GM19099 (cell line): ENCODE results near the gene GNB3.

ENCODE experiments used
- POLR2A ChIP-seq: IDR thresholded peaks from 3 replicates; pipeline ENCODE4 v1.6.1; 2011; ENCODE audit warnings: low read depth; ENCODE audit not compliant: insufficient read length; ENCODE audit errors: extremely low read depth

Gene GNB3

DNA sequence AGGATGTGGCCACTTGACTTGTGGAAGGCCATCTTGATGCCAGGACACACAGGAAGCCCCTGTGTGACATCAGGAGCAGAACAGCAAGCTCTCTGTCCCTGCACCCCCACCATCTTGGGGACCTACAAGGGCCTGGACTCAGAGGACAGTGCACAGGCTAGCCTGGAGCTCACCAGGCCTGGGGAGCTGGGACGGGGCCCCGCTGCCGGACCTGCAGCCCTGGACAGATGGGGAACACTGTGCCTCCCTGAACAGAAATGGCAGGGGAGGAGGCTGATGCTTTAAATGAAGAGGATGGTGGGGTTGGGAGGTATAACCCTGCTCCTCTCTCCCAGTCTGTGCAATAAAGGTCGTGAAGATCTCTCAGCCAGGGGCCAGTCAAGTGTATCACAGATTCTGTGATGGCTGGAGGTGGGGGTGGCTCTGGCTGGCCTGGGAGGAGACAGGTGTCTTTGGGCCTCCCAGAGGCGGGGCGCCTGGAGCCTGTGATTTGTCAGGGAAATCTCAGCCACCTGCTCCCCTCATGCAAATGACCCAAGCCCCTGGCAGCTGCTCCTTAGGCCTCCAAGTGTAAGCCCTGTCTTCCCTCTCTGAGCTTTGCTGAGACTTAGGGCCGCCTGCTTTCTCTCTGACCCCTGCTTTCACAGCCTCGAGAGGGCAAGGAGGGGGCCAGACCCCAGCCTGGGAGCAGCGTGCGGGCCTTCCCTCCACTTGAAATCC is 1.1 kb upstream of the GNB3 start:
- peak; percentile 62 for TF ChIP-seq POLR2A

DNA sequence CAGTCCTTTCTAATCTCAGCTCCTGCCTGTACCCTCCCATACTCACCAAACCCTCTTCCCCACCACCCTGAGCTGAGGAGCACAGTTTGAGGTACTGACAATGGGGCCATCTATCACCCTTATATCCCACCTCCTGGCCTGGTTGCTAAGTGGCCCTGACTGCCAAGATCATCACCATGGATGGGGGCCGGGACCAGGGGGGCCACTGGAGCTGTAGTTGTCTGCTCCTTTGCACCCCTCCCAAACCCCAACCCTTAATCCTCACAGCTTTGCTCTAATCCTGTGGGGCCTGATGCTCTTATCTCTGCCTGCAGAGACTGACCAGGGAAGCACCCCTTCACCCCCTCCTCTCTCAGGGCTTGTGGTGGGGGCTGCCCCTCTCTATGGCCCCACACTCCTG is 395 bp upstream of the GNB3 start:
- TF ChIP-seq POLR2A: no peak

DNA sequence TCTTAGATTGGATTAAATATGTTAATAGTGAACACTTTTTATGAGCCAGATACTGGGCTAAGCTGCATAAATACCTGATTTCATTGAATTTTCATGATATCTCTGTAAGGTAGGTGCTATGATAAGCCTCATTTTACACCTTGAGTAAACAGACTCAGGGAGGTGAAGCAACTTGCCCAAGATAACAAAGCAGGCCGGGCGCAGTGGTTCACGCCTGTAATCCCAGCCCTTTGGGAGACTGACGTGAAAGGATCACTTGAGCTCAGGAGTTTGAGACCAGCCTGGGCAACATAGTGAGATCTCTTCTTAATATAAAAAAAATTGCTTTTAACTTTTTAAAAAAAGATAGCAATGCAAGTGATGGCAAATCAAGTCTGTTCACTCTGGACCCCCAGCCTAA is 1.4 kb downstream of the GNB3 start:
- no peak for TF ChIP-seq POLR2A

DNA sequence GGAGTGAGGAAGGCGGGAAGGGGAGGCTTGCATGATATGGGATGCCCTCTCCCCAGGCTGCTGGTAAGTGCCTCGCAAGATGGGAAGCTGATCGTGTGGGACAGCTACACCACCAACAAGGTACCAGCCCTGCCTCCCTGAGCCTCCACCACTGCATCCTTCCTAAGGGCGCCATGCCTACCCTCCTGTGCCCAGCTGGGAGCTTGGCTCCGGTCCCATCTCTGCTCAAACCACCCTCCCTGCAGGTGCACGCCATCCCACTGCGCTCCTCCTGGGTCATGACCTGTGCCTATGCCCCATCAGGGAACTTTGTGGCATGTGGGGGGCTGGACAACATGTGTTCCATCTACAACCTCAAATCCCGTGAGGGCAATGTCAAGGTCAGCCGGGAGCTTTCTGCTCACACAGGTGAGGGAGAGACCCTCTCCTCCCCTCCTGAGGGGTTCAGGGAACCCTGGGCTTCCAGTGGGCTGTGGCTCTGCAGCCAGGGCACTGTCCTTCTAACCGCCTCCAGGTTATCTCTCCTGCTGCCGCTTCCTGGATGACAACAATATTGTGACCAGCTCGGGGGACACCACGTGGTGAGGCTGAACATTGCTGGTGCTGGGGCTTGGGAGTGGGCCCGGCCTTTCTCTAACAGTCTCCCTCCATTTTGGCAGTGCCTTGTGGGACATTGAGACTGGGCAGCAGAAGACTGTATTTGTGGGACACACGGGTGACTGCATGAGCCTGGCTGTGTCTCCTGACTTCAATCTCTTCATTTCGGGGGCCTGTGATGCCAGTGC is 2.6 kb downstream of the GNB3 start:
- no peak for TF ChIP-seq POLR2A

DNA sequence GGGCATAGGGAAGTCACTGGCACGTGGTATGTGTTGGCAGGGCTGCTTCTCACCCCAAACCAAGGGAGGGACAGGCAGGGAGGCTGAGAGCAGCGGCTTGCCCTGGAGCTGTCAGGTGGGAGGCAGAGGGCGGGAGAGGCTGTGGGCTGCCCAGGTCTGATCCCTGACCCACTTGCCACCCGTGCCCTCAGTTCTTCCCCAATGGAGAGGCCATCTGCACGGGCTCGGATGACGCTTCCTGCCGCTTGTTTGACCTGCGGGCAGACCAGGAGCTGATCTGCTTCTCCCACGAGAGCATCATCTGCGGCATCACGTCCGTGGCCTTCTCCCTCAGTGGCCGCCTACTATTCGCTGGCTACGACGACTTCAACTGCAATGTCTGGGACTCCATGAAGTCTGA is 4.7 kb downstream of the GNB3 start:
- TF ChIP-seq POLR2A: peak; percentile 19

DNA sequence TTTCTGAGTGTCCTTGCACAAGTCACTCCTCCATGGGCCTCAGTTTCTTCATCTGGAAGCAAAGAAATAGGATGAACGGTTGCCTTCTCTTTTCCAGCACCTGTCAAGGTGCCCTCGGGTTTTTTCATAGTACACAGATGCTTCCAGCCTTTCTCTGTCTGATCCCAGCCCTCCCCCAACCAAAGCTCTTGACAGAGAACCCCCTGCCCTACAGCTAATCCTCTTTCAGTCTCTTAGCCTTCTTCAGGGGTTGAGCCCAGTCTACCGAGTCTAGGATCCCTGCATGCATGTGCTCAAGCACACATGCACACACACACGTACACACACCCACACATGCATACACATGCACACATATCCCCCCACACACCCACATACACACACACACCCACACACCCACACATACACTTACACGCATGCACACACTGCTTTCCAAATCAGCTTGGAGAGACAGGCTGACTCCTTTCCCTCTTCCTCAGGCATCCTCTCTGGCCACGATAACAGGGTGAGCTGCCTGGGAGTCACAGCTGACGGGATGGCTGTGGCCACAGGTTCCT is 5.7 kb downstream of the GNB3 start:
- TF ChIP-seq POLR2A: no peak

DNA sequence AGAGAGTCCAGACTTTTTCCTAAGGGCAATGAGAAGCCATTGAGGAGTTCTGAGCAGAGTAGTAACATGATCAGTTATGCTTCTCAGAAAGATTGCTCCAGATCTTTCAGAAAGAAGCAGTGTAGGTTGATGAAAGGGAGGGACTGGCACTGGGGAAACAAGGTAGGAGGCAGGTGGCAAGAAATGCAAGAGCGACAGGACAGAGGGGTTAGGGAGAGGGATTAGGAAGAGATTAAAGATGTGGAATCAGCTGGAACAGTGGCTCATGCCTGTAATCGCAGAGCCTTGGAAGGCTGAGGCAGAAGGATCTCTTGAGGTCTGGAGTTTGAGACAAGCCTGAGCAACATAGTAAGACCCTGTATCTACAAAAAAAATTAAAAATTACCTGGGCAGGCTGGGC is 7.0 kb downstream of the GNB3 start:
- TF ChIP-seq POLR2A: no peak

DNA sequence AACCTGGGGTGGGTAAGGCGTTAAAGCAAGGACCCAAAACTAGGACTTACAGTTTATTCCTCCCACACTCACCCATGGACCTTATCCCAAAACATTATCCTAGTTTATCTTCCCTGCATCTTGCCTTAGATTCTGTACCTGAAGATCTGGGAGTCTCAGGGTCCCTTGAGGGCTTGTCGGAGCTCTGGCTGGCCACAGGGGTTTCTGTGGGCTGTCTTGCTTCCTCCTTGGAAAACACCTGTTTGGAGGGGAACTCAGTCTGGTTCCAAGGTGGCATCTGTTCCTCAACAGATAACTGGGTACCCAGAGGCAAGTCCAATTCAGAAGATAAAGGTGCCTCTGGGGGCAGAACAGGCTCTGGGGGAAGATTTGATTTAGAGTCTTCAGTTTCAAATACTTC is 8.7 kb downstream of the GNB3 start:
- TF ChIP-seq POLR2A: no peak

DNA sequence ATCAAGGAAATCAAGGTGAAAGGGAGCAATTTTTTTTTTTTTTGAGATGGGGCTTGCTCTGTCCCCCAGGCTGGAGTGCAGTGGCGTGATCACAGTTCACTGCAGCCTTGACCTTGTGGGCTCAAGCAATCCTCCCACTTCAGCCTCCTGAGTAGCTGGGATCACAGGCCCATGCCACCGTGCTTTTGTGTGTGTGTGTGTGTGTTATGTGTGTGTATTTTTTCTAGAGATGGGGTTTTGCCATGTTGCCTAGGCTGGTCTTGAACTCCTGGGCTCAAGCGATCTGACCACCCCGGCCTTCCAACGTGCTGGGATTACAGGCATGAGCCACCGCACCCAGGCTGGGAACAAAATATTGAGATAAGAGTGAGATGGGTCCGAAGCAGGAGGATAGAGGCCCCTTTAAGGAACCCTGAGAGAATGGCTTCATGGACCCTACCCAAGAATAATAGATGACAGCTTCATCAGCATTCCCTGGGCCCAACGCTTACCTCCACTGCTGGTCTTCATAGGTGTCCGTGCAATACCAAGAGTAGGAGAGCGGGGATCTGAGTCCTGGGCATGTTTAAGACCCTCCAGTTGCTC is 9.3 kb downstream of the GNB3 start:
- no peak for TF ChIP-seq POLR2A

DNA sequence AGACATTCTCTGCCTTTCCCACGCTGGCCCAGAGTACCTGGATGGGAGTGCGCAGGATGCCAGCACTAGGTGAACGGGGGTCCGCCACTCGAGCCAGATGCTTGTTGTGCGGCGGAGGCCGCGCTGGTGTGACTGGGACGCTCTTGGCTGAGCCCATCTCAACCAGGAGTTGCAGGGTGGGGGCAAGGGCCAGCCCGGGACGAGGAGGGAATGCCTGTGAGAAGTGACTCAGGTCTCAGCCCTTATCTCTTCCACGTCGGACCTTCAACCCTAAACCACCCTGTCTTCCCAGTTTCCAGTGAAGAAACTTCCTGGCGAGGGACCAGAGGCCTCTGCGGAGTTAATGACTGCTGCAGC is 10.0 kb downstream of the GNB3 start:
- TF ChIP-seq POLR2A: no peak

DNA sequence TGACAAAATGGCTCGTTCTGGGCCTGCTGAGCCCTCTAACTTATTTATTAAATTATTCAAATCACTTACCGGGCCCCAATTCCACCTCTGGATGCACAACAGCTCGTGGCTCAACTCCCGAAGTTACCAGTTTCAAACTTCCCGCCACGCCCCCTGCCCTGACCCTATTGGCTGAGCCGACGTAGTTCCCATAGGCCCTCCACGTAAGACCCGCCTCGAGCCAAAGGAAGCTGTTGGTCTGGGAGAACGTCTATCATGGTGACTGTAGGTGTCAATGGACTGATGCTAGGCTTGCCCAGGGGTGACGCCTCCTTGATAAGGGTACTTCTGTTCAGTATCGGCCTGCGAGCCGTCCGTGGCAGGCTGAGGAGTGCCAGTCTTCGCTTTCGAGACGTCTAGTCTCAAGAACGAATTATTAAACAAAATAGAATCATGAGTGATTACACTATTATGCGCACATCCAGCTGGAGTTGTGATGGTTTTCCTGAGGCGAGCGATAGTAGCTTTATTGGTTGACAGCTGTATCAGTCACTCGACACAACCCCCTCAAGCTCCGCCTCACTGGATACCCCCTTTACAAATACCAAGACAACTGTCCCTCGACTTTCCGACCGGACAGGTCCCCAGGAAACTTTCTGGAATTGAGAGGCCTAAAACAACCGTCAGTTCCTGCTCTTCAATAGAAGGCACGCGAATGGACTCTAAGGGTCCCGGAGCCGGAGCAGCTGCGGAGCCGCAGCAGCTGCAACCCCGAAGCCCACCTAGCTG is 10.6 kb downstream of the GNB3 start, which contains the start of gene CDCA3:
Gene CDCA3 (minus strand): TSS at position 134 of the 768 bp plus-strand sequence. CDS start 334 bp downstream, outside the sequence.
- peak; percentile 94 for TF ChIP-seq POLR2A

DNA sequence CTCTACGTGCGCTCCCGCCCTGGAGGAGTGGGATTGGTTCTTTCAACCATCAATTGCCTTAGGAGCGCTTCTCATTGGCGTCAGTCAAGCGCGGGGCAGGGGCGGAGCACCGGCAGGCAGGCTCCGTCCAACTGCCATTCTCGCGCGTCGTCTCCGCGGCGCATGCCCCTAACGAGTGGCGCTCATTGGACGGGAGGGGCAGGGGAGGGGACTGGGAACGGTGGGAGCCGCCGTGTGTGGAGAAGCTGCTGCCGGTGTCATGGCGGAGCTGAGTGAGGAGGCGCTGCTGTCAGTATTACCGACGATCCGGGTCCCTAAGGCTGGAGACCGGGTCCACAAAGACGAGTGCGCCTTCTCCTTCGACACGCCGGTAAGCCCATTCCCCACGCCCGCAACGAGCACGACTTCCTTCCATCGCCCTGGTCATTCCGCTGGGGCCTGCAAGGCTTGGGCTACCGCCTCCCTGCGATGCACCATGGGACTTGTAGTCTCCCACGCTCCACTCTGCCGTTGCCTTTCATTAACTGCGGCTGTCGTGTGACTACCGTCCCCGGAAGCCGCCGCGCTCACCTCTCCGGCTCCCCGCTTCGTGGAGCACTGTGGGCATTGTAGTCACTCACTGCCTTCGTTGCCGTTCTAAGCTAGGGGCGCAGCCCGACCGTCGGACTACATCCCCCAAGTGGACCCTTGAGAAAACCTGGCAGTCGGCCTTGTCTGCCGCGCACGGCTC is 11.4 kb downstream of the GNB3 start, which contains the start of gene USP5:
Gene USP5 (plus strand): TSS at position 230 of the 730 bp plus-strand sequence. CDS start 30 bp downstream, at position 260.
- peak; percentile 81 for TF ChIP-seq POLR2A

DNA sequence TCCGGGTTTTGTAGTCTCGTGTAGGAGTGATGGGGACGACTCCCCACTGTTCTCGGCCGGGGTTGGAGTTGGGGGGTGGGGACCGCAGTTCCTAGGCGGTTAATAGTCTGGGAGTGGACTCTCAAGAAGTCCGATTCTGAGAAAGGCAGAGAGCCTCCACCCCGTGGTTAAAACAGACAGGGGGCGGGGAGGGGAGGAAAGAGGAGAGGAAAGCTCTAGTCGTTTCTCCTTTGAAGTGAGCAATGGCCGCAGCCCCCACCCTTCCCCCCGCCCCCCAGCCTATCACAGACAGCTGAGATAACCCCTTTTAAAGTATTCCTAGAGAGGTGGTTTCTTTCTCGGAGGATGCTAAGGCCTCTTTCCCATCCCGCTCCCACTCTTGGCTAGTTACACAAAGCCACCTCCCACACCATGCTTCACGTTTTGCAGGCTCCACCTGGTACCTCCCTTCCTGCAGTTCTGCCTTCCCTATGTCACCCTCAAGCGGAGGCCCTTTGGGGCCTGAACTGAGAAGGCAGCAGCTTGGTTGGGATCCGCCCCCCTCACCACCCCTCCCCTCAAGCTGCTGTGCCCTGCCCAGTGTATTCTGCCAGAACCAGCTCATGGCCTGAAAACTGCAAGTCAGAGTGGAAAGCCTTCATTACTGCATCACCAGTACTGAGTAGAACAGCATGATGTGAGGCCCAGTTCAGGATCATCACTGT is 12.1 kb downstream of the GNB3 start:
- peak; percentile 31 for TF ChIP-seq POLR2A
